Body of pancreas (tissue), 4 donors: ENCODE data around the gene DAPK2. TPM values are rescaled to one million over a fixed set of nuclear protein-coding genes. Genes with fewer than 3 reads are reported as not detected.
"Not testable (repeated sequence)": the region's sequence is repeated elsewhere in the genome, so short reads cannot be mapped to it uniquely, and the experiment has no call there.

Experiments used
- ATAC-seq: fragments of 150-250 bp; one replicate; pipeline ENCODE4 v1.9.1; 2016
- DNase-seq, 4 donors: peaks; one replicate each; pipeline ENCODE4 v3.0.0-alpha.2; 2019
- H3K27ac ChIP-seq, 4 donors: fragments of 200-600 bp; sonication (generic); 1 replicate in 3 of 4; 2 replicates in 1 of 4; pipeline versions ENCODE4 v1.5.1 to v1.6.1; 2016 to 2019; ENCODE audit warnings: mild to moderate bottlenecking in 1 of 4, mixed read lengths in 1 of 4, moderate library complexity in 1 of 4
- H3K27me3 ChIP-seq, 2 donors: fragments of 200-600 bp; sonication (generic); one replicate each; pipeline ENCODE4 v1.6.0; 2016; ENCODE audit warnings: mild to moderate bottlenecking in 1 of 2
- H3K36me3 ChIP-seq, 2 donors: fragments of 200-600 bp; sonication (generic); replicated peaks in 1 of 2; 2 replicates each; pipeline ENCODE4 v1.5.1; 2016; ENCODE audit warnings: low read depth in 2 of 2; ENCODE audit not compliant: insufficient read depth in 1 of 2
- H3K4me1 ChIP-seq: fragments of 200-600 bp; sonication (generic); one replicate; pipeline ENCODE4 v1.6.0; 2016
- H3K4me3 ChIP-seq, 2 donors: fragments of 200-600 bp; sonication (generic); 1 replicate in 1 of 2; 2 replicates in 1 of 2; pipeline ENCODE4 v1.5.1; 2016 to 2019
- H3K9me3 ChIP-seq, 3 donors: fragments of 200-600 bp; sonication (generic); 1 replicate in 2 of 3; 2 replicates in 1 of 3; pipeline ENCODE4 v1.5.1; 2016
- CTCF ChIP-seq, 7 experiments: fragments of 450-650 bp in 4 of 7; fragments of 200-600 bp in 3 of 7; sonication (generic) in 3 of 7; IDR thresholded peaks; one replicate each; pipeline ENCODE4 v1.5.1; 2016 to 2019; ENCODE audit warnings: antibody characterized with exemption in 7 of 7
- POLR2A ChIP-seq, 3 donors: fragments of 450-650 bp; IDR thresholded peaks; one replicate each; pipeline ENCODE4 v1.6.1; 2016; ENCODE audit warnings: antibody characterized with exemption in 3 of 3, mild to moderate bottlenecking in 2 of 3
- WGBS, 2 donors: methylation state at CpG; one replicate each; pipeline ENCODE4 v1.1.5; 2017; 5-methylcytosine and 5-hydroxymethylcytosine counted together
- intact Hi-C: fragments of 100-400 bp; cut with DNase I; formaldehyde crosslinking; loops from one replicate; pipeline ENCODE4 v1.15.1; 2023
- total RNA-seq, 2 donors: library from RNA; depleted of rRNA; stranded (reverse); fragments of >200 nt; gene quantifications; one replicate each; pipeline ENCODE4 v1.1.0, GENCODE V29; 2016

Gene DAPK2
- total RNA-seq, 2 donors from 2014 or later, result 2.9 to 5.9 TPM

- Histone ChIP-seq H3K36me3 (no peaks in the 10 kb centered on the region), H3K27me3 (no peaks in the 10 kb centered on the region), H3K4me1 (peaks cover 51% of the 10 kb centered on the region), H3K4me3 (no peak overlapping the region), H3K27ac (peak overlapping the region in 3 of 4 donors; percentile 84 to 95 (median 86)), H3K9me3 (no peaks in the 10 kb centered on the region)
- 84 to 91% methylated on average over 3 of the region's 3 CpGs for WGBS, 2 donors
- TF ChIP-seq CTCF (IDR thresholded peaks at IDR 0.05), result no peak
- TF ChIP-seq POLR2A (IDR thresholded peaks at IDR 0.05), result no peak
- intact Hi-C loops, result no loop called here
- DNase-seq (no peak), ATAC-seq (no peak)
These were observed 77.6 kb downstream of the DAPK2 start for GRCh38 chr15:63968700-63969099.

GRCh38 chr15:63968122-63968524, 78.2 kb downstream of the DAPK2 start:
- H3K36me3 ChIP-seq, result no peaks in the 10 kb centered on the region
- ATAC-seq (no peak), DNase-seq (no peak)
- H3K9me3 ChIP-seq, result no peaks in the 10 kb centered on the region
- no peak overlapping the region for H3K4me3 ChIP-seq
- 77 to 91% methylated on average over 4 of the region's 4 CpGs for WGBS, 2 donors
- H3K4me1 ChIP-seq, result peaks cover 45% of the 10 kb centered on the region
- intact Hi-C loops, result no loop called here
- H3K27me3 ChIP-seq, result no peaks in the 10 kb centered on the region
- TF ChIP-seq POLR2A (IDR thresholded peaks at IDR 0.05) (no peak), CTCF (IDR thresholded peaks at IDR 0.05) (no peak)
- H3K27ac ChIP-seq, result peak overlapping the region in 2 of 4 donors; percentile 84 to 86

- H3K9me3 ChIP-seq, result no peaks in the 10 kb centered on the region
- no peaks in the 10 kb centered on the region for H3K36me3 ChIP-seq
- H3K27ac ChIP-seq, result peak overlapping the region in 1 of 4 donors; percentile 84
- DNase-seq, result no peak
- TF ChIP-seq POLR2A (IDR thresholded peaks at IDR 0.05) (no peak), CTCF (IDR thresholded peaks at IDR 0.05) (no peak)
- H3K4me1 ChIP-seq, result peaks cover 43% of the 10 kb centered on the region
- H3K4me3 ChIP-seq, result no peak overlapping the region
- intact Hi-C loops, result no loop called here
- no peaks in the 10 kb centered on the region for H3K27me3 ChIP-seq
- no peak for ATAC-seq
- WGBS, 2 donors, result 90 to 92% methylated on average over 4 of the region's 4 CpGs
These were observed 78.7 kb downstream of the DAPK2 start for GRCh38 chr15:63967616-63968015.

GRCh38 chr15:63962947-63963721, 83.2 kb downstream of the DAPK2 start:
- H3K4me3 ChIP-seq, intact Hi-C loops: not testable (repeated sequence)
- WGBS, 2 donors, result 94 to 97% methylated on average over 15 of the region's 15 CpGs

GRCh38 chr15:63953524-63953923, 92.8 kb downstream of the DAPK2 start:
- ATAC-seq, result no peak
- Histone ChIP-seq H3K36me3 (no peaks in the 10 kb centered on the region), H3K9me3 (no peaks in the 10 kb centered on the region), H3K4me1 (no peaks in the 10 kb centered on the region), H3K27ac (no peak overlapping the region), H3K27me3 (no peaks in the 10 kb centered on the region), H3K4me3 (no peak overlapping the region)
- TF ChIP-seq POLR2A (IDR thresholded peaks at IDR 0.05), result no peak
- no peak for TF ChIP-seq CTCF (IDR thresholded peaks at IDR 0.05)
- intact Hi-C loops, result no loop called here
- no peak for DNase-seq
- 55 to 61% methylated on average over 2 of the region's 2 CpGs for WGBS, 2 donors

More at GRCh38 chr15:63962947-63963721, 83.2 kb downstream of the DAPK2 start:
- H3K4me1 ChIP-seq, H3K9me3 ChIP-seq, H3K27ac ChIP-seq, DNase-seq, H3K27me3 ChIP-seq, ATAC-seq, H3K36me3 ChIP-seq: not testable (repeated sequence)
